H9 (cell line): ENCODE results near the gene TRIL. TPM values are rescaled to one million over a fixed set of nuclear protein-coding genes. Genes with fewer than 3 reads are reported as not detected.
A peak's percentile ranks its signal among the peaks of the same experiment; 100 is the strongest.

Source experiments
- DNase-seq: peaks from one replicate; pipeline ENCODE4 v3.0.0-alpha.2; 2017
- H2AFZ ChIP-seq: one replicate; pipeline ENCODE4 v1.6.1; 2013; ENCODE audit warnings: mild to moderate bottlenecking, low read length, control low read depth, moderate library complexity
- H2AK5ac ChIP-seq: 2 replicates; pipeline ENCODE4 v1.6.1; 2013; ENCODE audit warnings: low read length, control low read depth, mixed read lengths; ENCODE audit not compliant: insufficient read length
- H2BK120ac ChIP-seq: one replicate; pipeline ENCODE4 v1.6.1; 2013; ENCODE audit warnings: low read depth, mild to moderate bottlenecking, low read length, control low read depth, inconsistent platforms; ENCODE audit not compliant: poor library complexity, severe bottlenecking
- H2BK12ac ChIP-seq: 2 replicates; pipeline ENCODE4 v1.6.1; 2013; ENCODE audit warnings: low read length, control low read depth, mixed read lengths, low read depth; ENCODE audit not compliant: insufficient read length
- H2BK15ac ChIP-seq: 2 replicates; pipeline ENCODE4 v1.6.1; 2013; ENCODE audit warnings: low read depth, low read length, control low read depth
- H2BK20ac ChIP-seq: one replicate; pipeline ENCODE4 v1.6.1; 2013; ENCODE audit warnings: low read depth, mild to moderate bottlenecking, low read length, control low read depth, inconsistent platforms; ENCODE audit not compliant: poor library complexity, severe bottlenecking
- H2BK5ac ChIP-seq: 2 replicates; pipeline ENCODE4 v1.6.1; 2013; ENCODE audit warnings: low read length, control low read depth, mixed read lengths; ENCODE audit not compliant: insufficient read length
- H3K14ac ChIP-seq: 2 replicates; pipeline ENCODE4 v1.6.1; 2013; ENCODE audit warnings: low read length, control low read depth; ENCODE audit not compliant: insufficient read depth
- H3K18ac ChIP-seq: 2 replicates; pipeline ENCODE4 v1.6.1; 2013; ENCODE audit warnings: low read depth, mild to moderate bottlenecking, mixed read lengths, low read length, control low read depth; ENCODE audit not compliant: insufficient read length
- H3K23ac ChIP-seq: 2 replicates; pipeline ENCODE4 v1.6.1; 2013; ENCODE audit warnings: low read length, control low read depth, mixed read lengths, low read depth; ENCODE audit not compliant: insufficient read length
- H3K23me2 ChIP-seq: 2 replicates; pipeline ENCODE4 v1.6.1; 2013; ENCODE audit warnings: low read depth, mild to moderate bottlenecking, mixed read lengths, low read length, control low read depth; ENCODE audit not compliant: insufficient read length, poor library complexity, severe bottlenecking
- H3K27ac ChIP-seq: 2 replicates; pipeline ENCODE4 v1.5.1; 2013; ENCODE audit warnings: low read length, control low read depth, mixed read lengths, low read depth; ENCODE audit not compliant: insufficient read length
- H3K27me3 ChIP-seq: 2 replicates; pipeline ENCODE4 v1.6.1; 2013; ENCODE audit warnings: low read length, control low read depth, inconsistent platforms; ENCODE audit not compliant: insufficient read depth
- H3K4ac ChIP-seq: 2 replicates; pipeline ENCODE4 v1.6.1; 2013; ENCODE audit warnings: low read depth, mild to moderate bottlenecking, control low read depth, inconsistent platforms, low read length, moderate library complexity
- H3K4me1 ChIP-seq: 2 replicates; pipeline ENCODE4 v1.6.1; 2013; ENCODE audit warnings: low read length, control low read depth, inconsistent platforms; ENCODE audit not compliant: insufficient read depth
- H3K4me2 ChIP-seq: 2 replicates; pipeline ENCODE4 v1.6.1; 2013; ENCODE audit warnings: low read length, control low read depth, mixed read lengths; ENCODE audit not compliant: insufficient read length, insufficient read depth
- H3K56ac ChIP-seq: 2 replicates; pipeline ENCODE4 v1.6.1; 2013; ENCODE audit warnings: low read depth, mild to moderate bottlenecking, mixed read lengths, low read length, control low read depth; ENCODE audit not compliant: insufficient read length
- H3K79me1 ChIP-seq: 2 replicates; pipeline ENCODE4 v1.6.1; 2013; ENCODE audit warnings: low read depth, mild to moderate bottlenecking, moderate library complexity, low read length, control low read depth, inconsistent platforms; ENCODE audit not compliant: insufficient read depth, poor library complexity, severe bottlenecking
- H3K79me2 ChIP-seq: 2 replicates; pipeline ENCODE4 v1.6.1; 2013; ENCODE audit warnings: low read length, control low read depth, inconsistent platforms; ENCODE audit not compliant: insufficient read depth
- H3K9ac ChIP-seq: 2 replicates; pipeline ENCODE4 v1.6.1; 2013; ENCODE audit warnings: low read length, control low read depth, mixed read lengths; ENCODE audit not compliant: insufficient read length; ENCODE audit errors: extremely low read depth
- H3K9me3 ChIP-seq: one replicate; pipeline ENCODE4 v1.6.1; 2013; ENCODE audit warnings: low read depth, low read length, inconsistent platforms; ENCODE audit not compliant: control insufficient read depth
- H3T11ph ChIP-seq: one replicate; pipeline ENCODE4 v1.6.1; 2013; ENCODE audit warnings: mild to moderate bottlenecking, low read length, control low read depth, inconsistent platforms
- H4K20me1 ChIP-seq: one replicate; pipeline ENCODE4 v1.6.1; 2013; ENCODE audit not compliant: control insufficient read depth, insufficient read length, insufficient read depth
- H4K5ac ChIP-seq: 2 replicates; pipeline ENCODE4 v1.6.1; 2013; ENCODE audit warnings: low read depth, mild to moderate bottlenecking, mixed read lengths, low read length, control low read depth; ENCODE audit not compliant: insufficient read length
- H4K8ac ChIP-seq: replicated peaks from 2 replicates; pipeline ENCODE4 v1.6.1; 2013; ENCODE audit warnings: low read length, control low read depth, mixed read lengths, low read depth; ENCODE audit not compliant: insufficient read length
- H4K91ac ChIP-seq: 2 replicates; pipeline ENCODE4 v1.6.1; 2013; ENCODE audit warnings: low read depth, mild to moderate bottlenecking, moderate library complexity, mixed read lengths, low read length, control low read depth; ENCODE audit not compliant: insufficient read length
- H3K27ac Mint-ChIP-seq, 3 experiments: 2 replicates in 2 of 3; 3 replicates in 1 of 3; pipeline ENCODE4 v1.8.0; 2020 to 2021; ENCODE audit warnings: mixed read lengths in 3 of 3, mild to moderate bottlenecking in 1 of 3, moderate library complexity in 1 of 3
- H3K27me3 Mint-ChIP-seq: 2 replicates; pipeline ENCODE4 v1.8.0; 2021; ENCODE audit warnings: low read depth, mild to moderate bottlenecking, moderate library complexity, mixed read lengths
- H3K36me3 Mint-ChIP-seq, 3 experiments: 2 replicates in 2 of 3; 3 replicates in 1 of 3; pipeline ENCODE4 v1.8.0; 2020 to 2021; ENCODE audit warnings: low read depth in 3 of 3, mixed read lengths in 3 of 3; ENCODE audit not compliant: insufficient read depth in 1 of 3
- H3K4me1 Mint-ChIP-seq, 2 experiments: 2 replicates each; pipeline ENCODE4 v1.8.0; 2020; ENCODE audit warnings: mixed read lengths in 2 of 2
- H3K4me3 Mint-ChIP-seq, 2 experiments: 2 replicates in 1 of 2; 3 replicates in 1 of 2; pipeline ENCODE4 v1.8.0; 2020 to 2021; ENCODE audit warnings: mild to moderate bottlenecking in 2 of 2, mixed read lengths in 2 of 2, moderate library complexity in 1 of 2
- H3K9me3 Mint-ChIP-seq, 2 experiments: 2 replicates in 1 of 2; 3 replicates in 1 of 2; pipeline ENCODE4 v1.8.0; 2020; ENCODE audit warnings: mild to moderate bottlenecking in 2 of 2, mixed read lengths in 2 of 2, moderate library complexity in 1 of 2
- WGBS: extraction: QIAGEN DNeasy Blood & Tissue Kit; methylation state at CpG from one replicate; pipeline ENCODE4 v1.1.7; 2013; ENCODE audit warnings: missing lambda C conversion rate, low lambda C conversion rate, mixed read lengths; ENCODE audit not compliant: insufficient read length; ENCODE audit errors: extremely low coverage; 5-methylcytosine and 5-hydroxymethylcytosine counted together
- total RNA-seq: library from RNA; stranded (reverse); gene quantifications from 2 replicates; pipeline ENCODE4 v1.2.1, GENCODE V29; 2021
- TF ChIP-seq, protein P1 (sequence below): fragments of 200-600 bp; sonication (generic); conservative IDR thresholded peaks from 3 replicates; pipeline ENCODE4 v1.8.0; 2021; ENCODE audit warnings: antibody characterized with exemption, mild to moderate bottlenecking

TRIL gene
- total RNA-seq, 1 experiment from 2014 or later: 3.1 TPM

DNA sequence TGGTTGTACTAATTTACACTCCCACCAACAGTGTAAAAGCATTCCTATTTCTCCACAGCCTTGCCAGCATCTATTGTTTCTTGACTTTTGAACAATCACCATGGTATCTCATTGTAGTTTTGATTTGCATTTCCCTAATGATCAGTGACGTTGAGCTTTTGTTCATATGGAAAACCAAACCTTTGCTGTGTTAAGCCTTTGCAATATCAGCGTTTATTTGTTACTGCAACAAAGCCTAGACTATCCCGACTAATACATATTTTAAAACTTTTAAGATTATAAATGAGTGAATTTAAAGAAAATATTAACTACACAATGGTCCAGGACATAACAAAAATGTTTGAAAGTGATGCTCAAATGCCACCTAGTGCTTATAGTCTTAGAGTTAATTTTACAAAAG is 26.6 kb downstream of the TRIL start:
- TF ChIP-seq, protein P1, sequence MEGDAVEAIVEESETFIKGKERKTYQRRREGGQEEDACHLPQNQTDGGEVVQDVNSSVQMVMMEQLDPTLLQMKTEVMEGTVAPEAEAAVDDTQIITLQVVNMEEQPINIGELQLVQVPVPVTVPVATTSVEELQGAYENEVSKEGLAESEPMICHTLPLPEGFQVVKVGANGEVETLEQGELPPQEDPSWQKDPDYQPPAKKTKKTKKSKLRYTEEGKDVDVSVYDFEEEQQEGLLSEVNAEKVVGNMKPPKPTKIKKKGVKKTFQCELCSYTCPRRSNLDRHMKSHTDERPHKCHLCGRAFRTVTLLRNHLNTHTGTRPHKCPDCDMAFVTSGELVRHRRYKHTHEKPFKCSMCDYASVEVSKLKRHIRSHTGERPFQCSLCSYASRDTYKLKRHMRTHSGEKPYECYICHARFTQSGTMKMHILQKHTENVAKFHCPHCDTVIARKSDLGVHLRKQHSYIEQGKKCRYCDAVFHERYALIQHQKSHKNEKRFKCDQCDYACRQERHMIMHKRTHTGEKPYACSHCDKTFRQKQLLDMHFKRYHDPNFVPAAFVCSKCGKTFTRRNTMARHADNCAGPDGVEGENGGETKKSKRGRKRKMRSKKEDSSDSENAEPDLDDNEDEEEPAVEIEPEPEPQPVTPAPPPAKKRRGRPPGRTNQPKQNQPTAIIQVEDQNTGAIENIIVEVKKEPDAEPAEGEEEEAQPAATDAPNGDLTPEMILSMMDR: no peak
- H3K4me1 Mint-ChIP-seq: peaks cover 39 to 48% of the 10 kb centered on the region in 2 experiments
- H3K4me1 ChIP-seq: peaks cover 3% of the 10 kb centered on the region; the same call in 1 of the 2 replicates
- no peaks in the 10 kb centered on the region for H4K20me1 ChIP-seq
- no peak overlapping the region for H4K5ac ChIP-seq
- H3K23ac ChIP-seq: no peak overlapping the region
- H4K8ac ChIP-seq: no peak overlapping the region
- H3K27me3 ChIP-seq: no peaks in the 10 kb centered on the region
- no peak overlapping the region for H2BK5ac ChIP-seq
- no peak overlapping the region for H3K4ac ChIP-seq
- H3K79me1 ChIP-seq: no peaks in the 10 kb centered on the region
- no peaks in the 10 kb centered on the region for H3K9me3 ChIP-seq
- H2AFZ ChIP-seq: no peak overlapping the region
- H3K14ac ChIP-seq: no peak overlapping the region
- peaks cover 4% of the 10 kb centered on the region for H3K23me2 ChIP-seq
- H3K36me3 Mint-ChIP-seq: peaks cover 0 to 14% (median 6%) of the 10 kb centered on the region in 3 experiments; a peak in 3 of 7 replicates
- no peak overlapping the region for H2BK15ac ChIP-seq
- 0 out of 2 replicates have a peak, but pooled peaks cover 2% of the 10 kb centered on the region for H3K79me2 ChIP-seq
- H3T11ph ChIP-seq: no peak overlapping the region
- no peak overlapping the region for H3K56ac ChIP-seq
- H3K27me3 Mint-ChIP-seq: peaks cover 5% of the 10 kb centered on the region
- H3K18ac ChIP-seq: no peak overlapping the region
- no peak overlapping the region for H2AK5ac ChIP-seq
- 0 out of 7 replicates have a peak overlapping the region, but pooled peaks of 1 of the 3 experiments have one; percentile 25 for H3K27ac Mint-ChIP-seq
- H2BK12ac ChIP-seq: no peak overlapping the region
- H2BK120ac ChIP-seq: no peak overlapping the region
- H2BK20ac ChIP-seq: no peak overlapping the region
- no CpG with 5 or more reads among the region's 3 CpGs for WGBS
- H3K9me3 Mint-ChIP-seq: peaks cover 5 to 17% of the 10 kb centered on the region in 2 experiments; a peak in 4 of 5 replicates
- no peak overlapping the region for H3K4me2 ChIP-seq
- H4K91ac ChIP-seq: no peak overlapping the region
- no peak overlapping the region for H3K27ac ChIP-seq
- no peak overlapping the region for H3K4me3 Mint-ChIP-seq
- DNase-seq: no peak
- H3K9ac ChIP-seq: no peak overlapping the region
